Hepatocyte (in vitro differentiated cells): Measurements from ENCODE around the gene NOS1AP. TPM values are rescaled to one million over a fixed set of nuclear protein-coding genes. Genes with fewer than 3 reads are reported as not detected.

Source experiments
- DNase-seq: peaks from one replicate; pipeline ENCODE4 v3.0.0-alpha.2; 2016; ENCODE audit warnings: low spot score
- H2AFZ ChIP-seq: fragments of 200-600 bp; sonication (generic); 2 replicates; pipeline ENCODE4 v1.6.0; 2016; ENCODE audit warnings: antibody characterized with exemption, mild to moderate bottlenecking
- H3K27ac ChIP-seq: fragments of 200-600 bp; sonication (generic); 2 replicates; pipeline ENCODE4 v1.5.1; 2016; ENCODE audit warnings: mild to moderate bottlenecking
- H3K27me3 ChIP-seq: fragments of 200-600 bp; sonication (generic); 2 replicates; pipeline ENCODE4 v1.6.1; 2016
- H3K36me3 ChIP-seq: fragments of 200-600 bp; sonication (generic); replicated peaks from 2 replicates; pipeline ENCODE4 v1.5.1; 2016; ENCODE audit warnings: low read depth; ENCODE audit not compliant: insufficient read depth
- H3K4me1 ChIP-seq: fragments of 200-600 bp; sonication (generic); 2 replicates; pipeline ENCODE4 v1.5.1; 2016; ENCODE audit warnings: mild to moderate bottlenecking, moderate library complexity; ENCODE audit not compliant: insufficient read depth
- H3K4me2 ChIP-seq: fragments of 200-600 bp; sonication (generic); 2 replicates; pipeline ENCODE4 v1.6.0; 2016
- H3K4me3 ChIP-seq: fragments of 200-600 bp; sonication (generic); 2 replicates; pipeline ENCODE4 v1.5.1; 2016; ENCODE audit warnings: mild to moderate bottlenecking
- H3K79me2 ChIP-seq: fragments of 200-600 bp; sonication (generic); 2 replicates; pipeline ENCODE4 v1.6.0; 2017; ENCODE audit warnings: mild to moderate bottlenecking
- H3K9me2 ChIP-seq: fragments of 200-600 bp; sonication (generic); replicated peaks from 2 replicates; pipeline ENCODE4 v1.6.0; 2017; ENCODE audit warnings: mild to moderate bottlenecking; ENCODE audit not compliant: insufficient read depth
- H3K9me3 ChIP-seq: fragments of 200-600 bp; sonication (generic); 2 replicates; pipeline ENCODE4 v1.5.1; 2016; ENCODE audit warnings: low read depth, mild to moderate bottlenecking
- H4K20me1 ChIP-seq: fragments of 200-600 bp; sonication (generic); 2 replicates; pipeline ENCODE4 v1.6.0; 2016; ENCODE audit warnings: mild to moderate bottlenecking; ENCODE audit not compliant: insufficient read depth, poor library complexity, severe bottlenecking
- CTCF ChIP-seq: fragments of 200-600 bp; sonication (generic); IDR thresholded peaks from 2 replicates; pipeline ENCODE4 v1.5.1; 2016; ENCODE audit warnings: antibody characterized with exemption, mild to moderate bottlenecking; ENCODE audit not compliant: poor library complexity
- EZH2 ChIP-seq: fragments of 200-600 bp; sonication (generic); IDR thresholded peaks from 2 replicates; pipeline ENCODE4 v1.6.1; 2016; ENCODE audit warnings: antibody characterized with exemption, mild to moderate bottlenecking, borderline replicate concordance
- EZH2phosphoT487 ChIP-seq: fragments of 200-600 bp; sonication (generic); IDR thresholded peaks from one replicate; pipeline ENCODE4 v1.6.1; 2018; ENCODE audit warnings: antibody characterized with exemption, mild to moderate bottlenecking, low read depth, moderate library complexity; ENCODE audit not compliant: unreplicated experiment, severe bottlenecking
- WGBS: methylation state at CpG from one replicate; pipeline ENCODE4 v1.1.6; 2016; ENCODE audit warnings: low lambda C conversion rate; ENCODE audit errors: missing lambda C conversion rate; 5-methylcytosine and 5-hydroxymethylcytosine counted together
- polyA plus RNA-seq: library from polyadenylated mRNA; unstranded; fragments of >200 nt; fragmentation: Nextera tagmentation; extraction: Ambion mirVana; gene quantifications from 2 replicates; pipeline ENCODE4 v1.2.1, GENCODE V29; 2016
- total RNA-seq: library from RNA; depleted of rRNA; stranded (reverse); fragments of >200 nt; gene quantifications from 2 replicates; pipeline ENCODE4 v1.2.3, GENCODE V29; 2014

The NOS1AP gene
- total and polyA plus RNA-seq, 2 experiments from 2014 or later: 0.97 to 4.4 TPM

- H3K27me3 ChIP-seq: no peaks in the 10 kb centered on the region
- peaks cover 7% of the 10 kb centered on the region for H3K4me1 ChIP-seq
- 64% methylated on average over 13 of the region's 13 CpGs for WGBS
- H3K79me2 ChIP-seq: no peaks in the 10 kb centered on the region
- H4K20me1 ChIP-seq: no peaks in the 10 kb centered on the region
- no peak overlapping the region for H3K27ac ChIP-seq
- H3K9me3 ChIP-seq: no peaks in the 10 kb centered on the region
- H3K36me3 ChIP-seq: no peaks in the 10 kb centered on the region
- H2AFZ ChIP-seq: no peak overlapping the region
- no peak overlapping the region for H3K4me2 ChIP-seq
- TF ChIP-seq EZH2 (no peak), CTCF (no peak), EZH2phosphoT487 (no peak)
- H3K9me2 ChIP-seq: no peaks in the 10 kb centered on the region
- no peak overlapping the region for H3K4me3 ChIP-seq
- no peak for DNase-seq
Observed at GRCh38 chr1:162372159-162373071, 302.9 kb downstream of the NOS1AP start.

GRCh38 chr1:162373072-162373427 is 303.6 kb downstream of the NOS1AP start:
- no peak for TF ChIP-seq EZH2phosphoT487
- TF ChIP-seq EZH2: no peak
- TF ChIP-seq CTCF: no peak
- Histone ChIP-seq H3K36me3 (no peaks in the 10 kb centered on the region), H3K4me2 (no peak overlapping the region), H3K9me3 (no peaks in the 10 kb centered on the region), H3K27ac (no peak overlapping the region), H3K27me3 (no peaks in the 10 kb centered on the region), H3K9me2 (no peaks in the 10 kb centered on the region), H2AFZ (no peak overlapping the region), H3K4me1 (peaks cover 7% of the 10 kb centered on the region), H3K4me3 (no peak overlapping the region), H3K79me2 (no peaks in the 10 kb centered on the region), H4K20me1 (no peaks in the 10 kb centered on the region)
- DNase-seq: no peak
- WGBS: 81% methylated on average over 1 of the region's 1 CpG

GRCh38 chr1:162373541-162374260 is 304.2 kb downstream of the NOS1AP start:
- WGBS: 72% methylated on average over 8 of the region's 8 CpGs
- DNase-seq: no peak
- H3K4me2 ChIP-seq: no peak overlapping the region

More at GRCh38 chr1:162373541-162374260, 304.2 kb downstream of the NOS1AP start:
- Histone ChIP-seq H2AFZ (no peak overlapping the region), H3K36me3 (no peaks in the 10 kb centered on the region), H4K20me1 (no peaks in the 10 kb centered on the region), H3K9me2 (no peaks in the 10 kb centered on the region), H3K27ac (no peak overlapping the region), H3K79me2 (no peaks in the 10 kb centered on the region), H3K27me3 (no peaks in the 10 kb centered on the region), H3K4me3 (no peak overlapping the region), H3K9me3 (no peaks in the 10 kb centered on the region), H3K4me1 (peaks cover 6% of the 10 kb centered on the region)
- no peak for TF ChIP-seq EZH2
- no peak for TF ChIP-seq EZH2phosphoT487
- no peak for TF ChIP-seq CTCF
